NCI-H1092 (cell line): ENCODE results near the gene NRDE2.

Source experiments
- DNase-seq: peaks from one replicate; lab custom pipeline; 2025; lab: John Stamatoyannopoulos, UW

Gene NRDE2

GRCh38 chr14:90299408-90299807, 32.3 kb downstream of the NRDE2 start:
- no peak for DNase-seq

- no peak for DNase-seq
Observed at GRCh38 chr14:90297876-90298629, 33.7 kb downstream of the NRDE2 start.

GRCh38 chr14:90296641-90297040, 35.1 kb downstream of the NRDE2 start:
- no peak for DNase-seq

- DNase-seq, result no peak
Observed at GRCh38 chr14:90295870-90296516, 35.7 kb downstream of the NRDE2 start.

- DNase-seq, result no peak
Observed at GRCh38 chr14:90294872-90295271, 36.9 kb downstream of the NRDE2 start.

GRCh38 chr14:90293766-90294730, 37.7 kb downstream of the NRDE2 start:
- no peak for DNase-seq

GRCh38 chr14:90291699-90292098, 40.0 kb downstream of the NRDE2 start:
- no peak for DNase-seq

GRCh38 chr14:90290337-90291011, 41.3 kb downstream of the NRDE2 start:
- DNase-seq, result no peak

GRCh38 chr14:90288651-90289355, 42.9 kb downstream of the NRDE2 start:
- DNase-seq, result peak; percentile 50

GRCh38 chr14:90287791-90288190, 44.0 kb downstream of the NRDE2 start:
- DNase-seq, result peak; percentile 16

GRCh38 chr14:90281756-90282155, 50.0 kb downstream of the NRDE2 start:
- DNase-seq, result no peak

GRCh38 chr14:90281261-90281660, 50.5 kb downstream of the NRDE2 start:
- DNase-seq, result no peak

GRCh38 chr14:90280096-90280495, 51.6 kb downstream of the NRDE2 start:
- no peak for DNase-seq

- DNase-seq, result no peak
Observed at GRCh38 chr14:90278199-90279175, 53.3 kb downstream of the NRDE2 start.

GRCh38 chr14:90277581-90278198, 54.1 kb downstream of the NRDE2 start:
- no peak for DNase-seq

GRCh38 chr14:90276646-90277367, 54.9 kb downstream of the NRDE2 start:
- no peak for DNase-seq

- no peak for DNase-seq
Observed at GRCh38 chr14:90275820-90276219, 55.9 kb downstream of the NRDE2 start.

- DNase-seq, result no peak
Observed at GRCh38 chr14:90275458-90275814, 56.3 kb downstream of the NRDE2 start.
